Karpas-422 (cell line): ENCODE data around the gene SLC20A1. TPM values are rescaled to one million over a fixed set of nuclear protein-coding genes. Genes with fewer than 3 reads are reported as not detected.
"Not testable (repeated sequence)": the region's sequence is repeated elsewhere in the genome, so short reads cannot be mapped to it uniquely, and the experiment has no call there.

Experiments
- DNase-seq: peaks from one replicate; pipeline ENCODE4 v3.0.0-alpha.2; 2015
- H2AFZ ChIP-seq: fragments of 200-600 bp; sonication (generic); 2 replicates; pipeline ENCODE4 v1.6.1; 2014; ENCODE audit warnings: antibody characterized with exemption, low read length, mixed read lengths
- H3K27ac ChIP-seq: fragments of 200-600 bp; sonication (generic); 2 replicates; pipeline ENCODE4 v1.5.1; 2014; ENCODE audit warnings: mild to moderate bottlenecking, low read length, moderate library complexity
- H3K27me3 ChIP-seq: fragments of 200-600 bp; sonication (generic); 2 replicates; pipeline ENCODE4 v1.6.1; 2014; ENCODE audit warnings: low read length, mixed read lengths
- H3K36me3 ChIP-seq: fragments of 200-600 bp; sonication (generic); 2 replicates; pipeline ENCODE4 v1.6.1; 2014; ENCODE audit warnings: low read length, mixed read lengths; ENCODE audit not compliant: insufficient read depth
- H3K4me1 ChIP-seq: fragments of 200-600 bp; sonication (generic); 2 replicates; pipeline ENCODE4 v1.6.1; 2014; ENCODE audit warnings: mild to moderate bottlenecking, low read length, mixed read lengths
- H3K4me2 ChIP-seq: fragments of 200-600 bp; sonication (generic); 2 replicates; pipeline ENCODE4 v1.6.1; 2014; ENCODE audit warnings: low read length, low read depth, mild to moderate bottlenecking; ENCODE audit not compliant: poor library complexity, severe bottlenecking
- H3K4me3 ChIP-seq: fragments of 200-600 bp; sonication (generic); 2 replicates; pipeline ENCODE4 v1.5.1; 2014; ENCODE audit warnings: mild to moderate bottlenecking, antibody characterized with exemption, low read length, mixed read lengths
- H3K79me2 ChIP-seq: fragments of 200-600 bp; sonication (generic); 2 replicates; pipeline ENCODE4 v1.6.1; 2014; ENCODE audit warnings: mild to moderate bottlenecking, low read length, mixed read lengths
- H3K9ac ChIP-seq: fragments of 200-600 bp; sonication (generic); 2 replicates; pipeline ENCODE4 v1.6.0; 2014; ENCODE audit warnings: low read length
- H3K9me2 ChIP-seq: fragments of 200-600 bp; sonication (generic), shearing (Covaris generic); replicated peaks from 2 replicates; pipeline ENCODE4 v1.6.0; 2014; ENCODE audit warnings: mild to moderate bottlenecking, low read length, moderate library complexity; ENCODE audit not compliant: insufficient read depth
- H3K9me3 ChIP-seq: fragments of 300-700, 200-600 bp; sonication (generic); 2 replicates; pipeline ENCODE4 v1.6.1; 2014; ENCODE audit warnings: low read length, mixed read lengths
- H4K20me1 ChIP-seq: fragments of 200-600 bp; sonication (generic); 2 replicates; pipeline ENCODE4 v1.6.1; 2014; ENCODE audit warnings: mild to moderate bottlenecking, antibody characterized with exemption, low read length, low read depth; ENCODE audit not compliant: insufficient read depth
- total RNA-seq: library from RNA; depleted of rRNA; stranded (reverse); fragments of >200 nt; shearing (Covaris generic); gene quantifications from 2 replicates; pipeline ENCODE4 v1.2.3, GENCODE V29; 2014; ENCODE audit warnings: low replicate concordance

The SLC20A1 gene
- total RNA-seq, 1 experiment from 2014 or later: 48.4 TPM

- H3K4me2 ChIP-seq: no peak overlapping the region
- H3K27ac ChIP-seq: no peak overlapping the region
- H4K20me1 ChIP-seq: no peaks in the 10 kb centered on the region
- no peaks in the 10 kb centered on the region for H3K9me2 ChIP-seq
- H2AFZ ChIP-seq: no peak overlapping the region
- H3K4me1 ChIP-seq: no peaks in the 10 kb centered on the region
- DNase-seq: no peak
- no peaks in the 10 kb centered on the region for H3K9me3 ChIP-seq
- H3K9ac ChIP-seq: no peak overlapping the region
- H3K27me3 ChIP-seq: no peaks in the 10 kb centered on the region
- no peaks in the 10 kb centered on the region for H3K36me3 ChIP-seq
- H3K79me2 ChIP-seq: no peaks in the 10 kb centered on the region
- H3K4me3 ChIP-seq: no peak overlapping the region
Measured at GRCh38 chr2:112605926-112606325, 39.8 kb upstream of the SLC20A1 start.

GRCh38 chr2:112606547-112606946 is 39.2 kb upstream of the SLC20A1 start:
- Histone ChIP-seq H3K27ac (no peak overlapping the region), H3K4me3 (no peak overlapping the region), H3K4me2 (no peak overlapping the region), H4K20me1 (no peaks in the 10 kb centered on the region), H2AFZ (no peak overlapping the region), H3K9me2 (no peaks in the 10 kb centered on the region), H3K27me3 (no peaks in the 10 kb centered on the region), H3K9me3 (no peaks in the 10 kb centered on the region), H3K36me3 (no peaks in the 10 kb centered on the region), H3K4me1 (no peaks in the 10 kb centered on the region), H3K9ac (no peak overlapping the region), H3K79me2 (no peaks in the 10 kb centered on the region)
- DNase-seq: no peak

GRCh38 chr2:112607680-112608438 is 37.9 kb upstream of the SLC20A1 start:
- H3K27ac ChIP-seq: no peak overlapping the region
- no peaks in the 10 kb centered on the region for H3K36me3 ChIP-seq
- no peaks in the 10 kb centered on the region for H3K4me1 ChIP-seq
- no peak for DNase-seq
- no peak overlapping the region for H3K9ac ChIP-seq
- H3K4me2 ChIP-seq: no peak overlapping the region
- H3K9me2 ChIP-seq: no peaks in the 10 kb centered on the region
- no peaks in the 10 kb centered on the region for H4K20me1 ChIP-seq
- no peak overlapping the region for H2AFZ ChIP-seq
- H3K9me3 ChIP-seq: no peaks in the 10 kb centered on the region
- no peaks in the 10 kb centered on the region for H3K27me3 ChIP-seq
- H3K4me3 ChIP-seq: no peak overlapping the region
- no peaks in the 10 kb centered on the region for H3K79me2 ChIP-seq

GRCh38 chr2:112609320-112609719 is 36.4 kb upstream of the SLC20A1 start:
- not testable (repeated sequence) for H3K9ac ChIP-seq, H3K27ac ChIP-seq, H3K36me3 ChIP-seq, H3K79me2 ChIP-seq, H2AFZ ChIP-seq, H3K4me2 ChIP-seq, H3K9me3 ChIP-seq, H3K9me2 ChIP-seq, H4K20me1 ChIP-seq, DNase-seq, H3K27me3 ChIP-seq, H3K4me3 ChIP-seq, H3K4me1 ChIP-seq

GRCh38 chr2:112612283-112612682 is 33.5 kb upstream of the SLC20A1 start:
- not testable (repeated sequence) for H4K20me1 ChIP-seq, DNase-seq

GRCh38 chr2:112614201-112614840 is 31.4 kb upstream of the SLC20A1 start:
- Histone ChIP-seq H3K79me2 (no peaks in the 10 kb centered on the region), H2AFZ (no peak overlapping the region), H3K9me2 (no peaks in the 10 kb centered on the region), H4K20me1 (no peaks in the 10 kb centered on the region), H3K9me3 (no peaks in the 10 kb centered on the region), H3K4me1 (no peaks in the 10 kb centered on the region), H3K36me3 (no peaks in the 10 kb centered on the region), H3K4me2 (no peak overlapping the region), H3K27me3 (no peaks in the 10 kb centered on the region), H3K27ac (no peak overlapping the region), H3K4me3 (no peak overlapping the region), H3K9ac (no peak overlapping the region)
- no peak for DNase-seq

More at GRCh38 chr2:112612283-112612682, 33.5 kb upstream of the SLC20A1 start:
- H3K9ac ChIP-seq, H3K4me3 ChIP-seq, H3K4me1 ChIP-seq, H3K9me2 ChIP-seq, H3K4me2 ChIP-seq, H3K9me3 ChIP-seq, H2AFZ ChIP-seq, H3K79me2 ChIP-seq, H3K36me3 ChIP-seq, H3K27me3 ChIP-seq, H3K27ac ChIP-seq: not testable (repeated sequence)

DNA sequence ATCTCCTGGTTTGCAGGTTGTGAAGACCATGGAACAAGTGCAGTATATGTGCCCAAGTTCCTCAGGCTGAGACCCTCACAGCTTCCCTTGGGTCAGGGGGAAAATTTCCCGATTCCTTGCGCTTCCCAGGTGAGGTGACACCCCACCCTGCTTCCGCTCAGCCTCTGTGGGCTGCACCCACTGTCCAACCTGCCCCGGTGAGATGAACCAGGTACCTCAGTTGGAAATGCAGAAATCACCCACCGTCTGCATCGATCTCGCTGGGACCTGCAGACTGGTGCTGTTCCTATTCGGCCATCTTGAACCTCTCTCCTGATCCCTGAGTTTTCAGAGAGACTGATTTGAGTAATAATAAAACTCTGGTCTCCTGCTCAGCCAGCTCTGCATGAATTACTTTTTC is 30.7 kb upstream of the SLC20A1 start:
- no peak overlapping the region for H3K4me3 ChIP-seq
- H3K9me3 ChIP-seq: no peaks in the 10 kb centered on the region
- H3K27me3 ChIP-seq: no peaks in the 10 kb centered on the region
- H4K20me1 ChIP-seq: no peaks in the 10 kb centered on the region
- no peak overlapping the region for H3K9ac ChIP-seq
- no peak overlapping the region for H3K4me2 ChIP-seq
- H3K4me1 ChIP-seq: no peaks in the 10 kb centered on the region
- no peak overlapping the region for H2AFZ ChIP-seq
- no peak for DNase-seq
- H3K79me2 ChIP-seq: no peaks in the 10 kb centered on the region
- no peaks in the 10 kb centered on the region for H3K9me2 ChIP-seq
- H3K36me3 ChIP-seq: no peaks in the 10 kb centered on the region
- H3K27ac ChIP-seq: no peak overlapping the region

- H2AFZ ChIP-seq, H4K20me1 ChIP-seq, H3K36me3 ChIP-seq, H3K79me2 ChIP-seq, H3K9ac ChIP-seq, H3K4me3 ChIP-seq, H3K4me2 ChIP-seq, H3K4me1 ChIP-seq, H3K27me3 ChIP-seq, H3K9me2 ChIP-seq, DNase-seq, H3K27ac ChIP-seq, H3K9me3 ChIP-seq: not testable (repeated sequence)
Measured at GRCh38 chr2:112615798-112616197, 29.9 kb upstream of the SLC20A1 start.
